HAP-1 (cell line): ENCODE results near the gene MBD3L3.
"Not testable (repeated sequence)": the region's sequence is repeated elsewhere in the genome, so short reads cannot be mapped to it uniquely, and the experiment has no call there.

Experiments used
- DNase-seq, 2 experiments: peaks; one replicate each; pipeline ENCODE4 v3.0.0-alpha.2; 2016 to 2020; ENCODE audit warnings: low spot score in 2 of 2
- H3K27me3 ChIP-seq: fragments of 250-450 bp; sonication (Bioruptor Pico); 2 replicates; pipeline ENCODE4 v1.5.1; 2020; ENCODE audit warnings: low read depth, mild to moderate bottlenecking, moderate library complexity
- H3K36me3 ChIP-seq: fragments of 250-450 bp; sonication (Bioruptor Pico); replicated peaks from 2 replicates; pipeline ENCODE4 v1.5.1; 2020; ENCODE audit warnings: mild to moderate bottlenecking
- H3K4me1 ChIP-seq: fragments of 250-450 bp; sonication (Bioruptor Pico); 2 replicates; pipeline ENCODE4 v1.5.1; 2020; ENCODE audit warnings: mild to moderate bottlenecking
- H3K4me3 ChIP-seq: fragments of 250-450 bp; sonication (Bioruptor Pico); 2 replicates; pipeline ENCODE4 v1.5.1; 2020; ENCODE audit warnings: mild to moderate bottlenecking, moderate library complexity
- H3K9me3 ChIP-seq: fragments of 250-450 bp; sonication (Bioruptor Pico); 2 replicates; pipeline ENCODE4 v1.5.1; 2020; ENCODE audit warnings: mild to moderate bottlenecking, moderate library complexity
- in situ Hi-C: fragments of 300-500 bp; cut with MboI; formaldehyde crosslinking; loops from 3 replicates; pipeline ENCODE4 v1.14.3; 2020; ENCODE audit warnings: low sequenced_read_pairs, inconsistent platforms, mixed read lengths

MBD3L3 gene

DNA sequence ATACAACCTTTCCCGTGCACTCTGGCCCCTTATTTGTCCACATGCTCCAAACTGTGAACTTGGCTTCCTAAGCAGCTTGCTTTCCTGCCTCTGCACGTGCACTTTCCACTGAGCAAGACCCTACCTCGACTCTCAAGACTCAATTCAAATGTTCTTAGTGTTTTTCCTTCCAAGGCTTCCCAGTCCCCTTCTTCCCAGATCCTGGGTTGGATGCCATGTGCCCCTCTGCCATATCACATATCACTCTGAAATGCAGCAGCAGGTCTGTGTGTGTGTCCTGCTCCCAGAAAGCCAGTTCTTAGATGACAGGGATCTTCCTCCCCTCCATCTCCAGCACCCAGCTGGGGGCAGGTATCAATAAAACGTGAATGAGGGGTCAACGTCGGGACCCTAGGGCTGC, 14.1 kb upstream of the MBD3L3 start:
- no peak overlapping the region for H3K4me3 ChIP-seq
- H3K27me3 ChIP-seq = no peaks in the 10 kb centered on the region
- in situ Hi-C loops = no loop called here
- H3K9me3 ChIP-seq = no peaks in the 10 kb centered on the region
- no peak for DNase-seq
- H3K4me1 ChIP-seq = peaks cover 3% of the 10 kb centered on the region; the same call in 1 of the 2 replicates
- H3K36me3 ChIP-seq = peaks cover 35% of the 10 kb centered on the region

DNA sequence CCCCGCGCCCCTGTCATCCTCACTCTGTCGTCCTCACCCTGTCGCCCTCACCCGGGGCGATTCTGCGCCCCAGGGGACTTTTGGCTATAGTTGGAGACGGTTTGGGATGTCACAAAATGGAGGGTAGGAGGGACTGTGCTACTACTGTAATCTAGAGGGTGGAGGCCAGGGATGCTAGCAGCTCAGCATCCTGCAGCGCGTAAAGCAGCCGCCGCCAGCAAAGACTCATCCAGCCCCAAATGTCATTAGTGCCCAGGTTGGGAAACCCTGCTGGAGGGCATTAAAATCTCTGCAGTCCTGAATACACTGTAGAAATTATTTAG, 11.4 kb upstream of the MBD3L3 start:
- Histone ChIP-seq H3K9me3 (no peaks in the 10 kb centered on the region), H3K4me1 (peaks cover 3% of the 10 kb centered on the region; the same call in 1 of the 2 replicates), H3K36me3 (peaks cover 12% of the 10 kb centered on the region), H3K27me3 (no peaks in the 10 kb centered on the region), H3K4me3 (peak overlapping the region; percentile 98)
- in situ Hi-C loops = no loop called here
- DNase-seq = no peak

DNA sequence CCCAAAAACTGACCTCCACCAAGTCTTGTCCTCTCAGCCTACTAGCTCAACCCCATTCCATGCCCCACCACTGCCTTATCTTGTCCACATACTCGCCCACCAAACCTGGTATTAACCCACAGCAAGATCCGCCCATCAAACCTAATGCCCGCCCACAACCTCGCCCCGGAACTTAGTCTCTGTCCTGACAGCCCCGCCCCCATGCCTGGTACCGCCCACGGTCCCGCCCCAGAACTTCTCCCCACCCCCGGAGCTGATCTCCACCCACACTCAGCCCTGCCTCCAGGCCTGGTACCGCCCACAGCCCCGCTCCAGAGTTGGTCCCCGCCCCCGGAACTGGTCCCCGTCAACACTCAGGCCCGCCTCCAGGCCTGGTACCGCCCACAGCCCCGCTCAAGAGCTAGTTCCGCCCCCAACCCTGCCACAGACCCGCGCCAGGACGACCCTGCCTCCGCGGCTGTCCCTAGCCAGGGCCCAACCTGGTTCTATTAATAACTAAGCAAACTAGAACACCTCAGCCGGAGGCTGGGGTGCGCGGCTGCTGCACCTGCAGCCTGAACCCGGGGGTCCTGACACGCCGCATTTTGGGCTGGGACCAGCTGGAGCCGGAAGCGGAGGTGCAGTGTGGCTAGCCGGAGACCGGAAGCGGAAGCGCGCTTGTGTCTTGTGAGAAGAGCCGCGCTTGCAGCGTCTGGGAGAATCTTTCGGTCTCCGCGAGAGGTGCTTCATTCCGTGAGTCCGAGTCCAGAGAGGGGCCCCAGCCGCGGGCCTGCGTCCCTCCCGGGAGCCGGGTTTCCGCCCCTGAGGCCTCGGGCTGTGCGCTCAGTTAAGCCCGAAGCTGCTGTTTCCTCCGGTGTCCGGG, 10.8 kb upstream of the MBD3L3 start, which contains the start of gene ZNF557:
TSS of gene ZNF557 (plus strand) at position 662 of the 862 bp plus-strand sequence. CDS start 5,372 bp downstream, outside the sequence.
- Histone ChIP-seq H3K4me3 (peak within 1 kb of the TSS; percentile 98), H3K9me3 (no peaks in the 10 kb centered on the region), H3K27me3 (no peaks in the 10 kb centered on the region), H3K36me3 (peaks cover 12% of the 10 kb centered on the region), H3K4me1 (peaks cover 3% of the 10 kb centered on the region; the same call in 1 of the 2 replicates)
- in situ Hi-C loops = no loop called here
- peak; percentile 88 to 99 for DNase-seq

DNA sequence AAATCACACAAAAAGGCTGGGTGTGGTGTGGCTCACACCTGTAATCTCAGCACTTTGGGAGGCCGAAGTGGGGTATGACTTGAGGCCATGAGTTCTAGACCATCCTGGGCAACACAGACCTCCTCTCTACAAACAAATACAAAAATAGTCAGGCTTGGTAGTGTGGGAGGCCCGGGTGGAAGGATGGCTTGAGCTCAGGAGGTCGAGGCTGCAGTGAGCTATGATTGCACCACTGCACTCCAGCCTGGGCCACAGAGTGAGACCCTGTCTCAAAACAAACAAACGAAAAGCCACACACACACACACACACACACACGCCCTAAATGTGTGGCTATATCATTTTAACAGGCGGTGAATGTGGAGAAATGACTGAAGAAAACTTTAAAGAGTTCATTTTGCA, 10.1 kb upstream of the MBD3L3 start:
- peak overlapping the region; percentile 98 for H3K4me3 ChIP-seq
- peaks cover 12% of the 10 kb centered on the region for H3K36me3 ChIP-seq
- DNase-seq = no peak
- H3K4me1 ChIP-seq = peaks cover 3% of the 10 kb centered on the region; the same call in 1 of the 2 replicates
- no peaks in the 10 kb centered on the region for H3K9me3 ChIP-seq
- H3K27me3 ChIP-seq = no peaks in the 10 kb centered on the region
- in situ Hi-C loops = no loop called here

DNA sequence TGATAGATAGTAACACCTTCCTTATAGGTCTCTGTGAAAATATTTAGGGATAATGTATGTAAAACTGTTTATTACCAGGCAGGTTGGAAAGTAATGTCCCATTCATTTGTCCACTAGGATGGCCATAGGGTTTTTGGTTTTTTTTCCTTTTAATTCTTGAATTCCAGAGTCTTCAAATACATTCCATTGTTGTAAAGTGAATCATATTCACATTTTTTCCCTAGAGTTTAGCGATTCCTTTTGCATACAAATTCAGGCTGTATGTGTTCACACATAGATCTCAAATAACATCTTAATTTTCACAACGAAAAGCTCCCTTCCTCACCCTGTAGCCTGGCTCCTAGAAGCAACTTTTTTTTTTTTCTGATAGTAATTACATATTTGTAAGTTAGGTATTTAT, 9.2 kb upstream of the MBD3L3 start:
- peaks cover 3% of the 10 kb centered on the region; the same call in 1 of the 2 replicates for H3K4me1 ChIP-seq
- no peak for DNase-seq
- no peaks in the 10 kb centered on the region for H3K9me3 ChIP-seq
- in situ Hi-C loops = no loop called here
- no peak overlapping the region for H3K4me3 ChIP-seq
- H3K27me3 ChIP-seq = no peaks in the 10 kb centered on the region
- peaks cover 6% of the 10 kb centered on the region for H3K36me3 ChIP-seq

DNA sequence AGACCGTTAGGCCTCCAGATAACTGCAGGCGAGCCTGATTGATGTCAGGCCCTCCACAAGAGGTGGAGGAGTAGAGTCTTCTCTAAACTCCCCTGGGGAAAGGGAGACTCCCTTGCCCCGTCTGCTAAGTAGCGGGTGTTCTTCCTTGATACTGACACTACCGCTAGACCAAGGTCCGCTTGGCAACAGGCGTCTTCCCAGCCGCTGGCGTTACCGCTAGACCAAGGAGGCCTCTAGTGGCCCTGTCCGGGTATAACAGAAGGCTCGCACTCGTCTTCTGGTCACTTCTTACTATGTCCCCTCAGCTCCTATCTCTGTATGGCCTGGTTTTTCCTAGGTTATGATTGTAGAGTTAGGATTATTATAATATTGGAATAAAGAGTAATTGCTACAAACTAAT, 8.6 kb upstream of the MBD3L3 start:
- H3K27me3 ChIP-seq, H3K4me1 ChIP-seq, H3K9me3 ChIP-seq, H3K4me3 ChIP-seq, H3K36me3 ChIP-seq, in situ Hi-C loops: not testable (repeated sequence)
- DNase-seq = peak in 1 of 2 experiments; percentile 33

DNA sequence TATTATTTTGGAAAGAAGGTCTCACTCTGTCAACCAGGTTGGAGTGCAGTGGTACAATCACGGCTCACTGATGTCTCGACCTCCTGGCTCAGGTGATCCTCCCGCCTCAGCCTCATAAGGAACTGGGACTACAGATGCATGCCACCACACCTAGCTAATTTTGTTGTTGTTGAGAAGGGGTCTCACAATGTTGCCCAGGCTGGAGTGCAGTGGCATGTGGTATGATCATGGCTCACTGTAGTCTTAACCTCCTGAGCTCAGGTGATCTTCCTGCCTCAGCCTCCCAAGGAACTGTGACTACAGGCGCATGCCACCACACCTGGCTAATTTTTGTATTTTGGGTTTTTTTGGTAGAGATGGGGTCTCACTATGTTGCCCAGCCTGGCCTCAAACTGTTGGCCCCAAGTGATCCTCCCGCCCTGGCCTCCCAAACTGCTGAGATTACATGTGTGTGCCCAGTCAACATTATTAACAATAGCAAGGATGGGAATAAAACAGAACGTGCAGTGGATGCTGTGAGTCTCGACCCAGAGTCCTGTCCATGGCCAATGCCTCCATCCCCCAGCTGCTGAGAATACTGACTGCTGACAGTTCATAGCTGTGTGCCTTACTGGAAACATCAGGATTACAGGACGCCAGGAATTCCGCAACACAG, 5.4 kb upstream of the MBD3L3 start:
- Histone ChIP-seq H3K27me3 (no peaks in the 10 kb centered on the region), H3K4me1 (peaks cover 2% of the 10 kb centered on the region; the same call in 1 of the 2 replicates), H3K4me3 (no peak overlapping the region), H3K36me3 (no peaks in the 10 kb centered on the region), H3K9me3 (no peaks in the 10 kb centered on the region)
- no peak for DNase-seq
- in situ Hi-C loops = no loop called here

DNA sequence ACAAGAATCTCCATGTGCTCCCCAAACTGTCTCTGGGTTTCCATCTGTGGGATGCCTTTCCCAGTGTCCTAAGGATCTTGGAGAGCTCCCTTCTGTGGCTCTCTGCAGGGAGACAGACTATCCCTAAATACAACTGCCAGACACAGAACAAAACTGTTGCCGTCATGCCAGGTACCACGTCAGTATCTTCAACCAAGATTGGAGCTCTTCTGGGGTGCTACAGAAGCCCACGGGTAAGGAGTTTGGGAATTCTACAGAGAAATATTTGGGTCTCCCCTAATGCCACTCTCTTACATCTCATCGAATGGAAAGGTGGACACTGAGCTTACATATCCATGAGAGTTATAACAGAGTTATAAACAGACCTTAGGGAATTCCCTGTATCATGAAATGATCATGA, 4.9 kb upstream of the MBD3L3 start:
- no peaks in the 10 kb centered on the region for H3K9me3 ChIP-seq
- H3K36me3 ChIP-seq = no peaks in the 10 kb centered on the region
- DNase-seq = no peak
- in situ Hi-C loops = no loop called here
- H3K27me3 ChIP-seq = no peaks in the 10 kb centered on the region
- H3K4me1 ChIP-seq = no peaks in the 10 kb centered on the region
- no peak overlapping the region for H3K4me3 ChIP-seq

DNA sequence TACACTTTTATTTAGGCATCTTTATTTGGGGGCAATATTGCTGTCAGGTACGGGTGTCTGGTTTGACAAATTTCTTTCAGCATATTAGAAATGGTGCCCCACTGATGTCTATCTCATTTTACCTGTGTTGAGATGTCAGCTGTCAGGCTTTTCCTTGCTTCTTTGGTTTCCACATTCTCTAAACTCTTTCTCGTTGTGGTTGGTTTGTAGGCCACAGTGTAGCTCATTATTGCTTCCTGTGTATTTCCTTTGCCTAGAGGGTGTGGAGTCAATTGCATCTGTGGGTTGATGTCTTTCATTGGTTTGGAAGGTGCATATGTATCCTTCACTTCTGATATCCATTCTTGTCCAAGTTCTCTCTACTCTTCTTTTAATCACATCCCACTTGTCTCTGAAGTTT, 1.5 kb upstream of the MBD3L3 start:
- DNase-seq, H3K4me3 ChIP-seq, H3K36me3 ChIP-seq, H3K27me3 ChIP-seq, H3K9me3 ChIP-seq, H3K4me1 ChIP-seq, in situ Hi-C loops: not testable (repeated sequence)

DNA sequence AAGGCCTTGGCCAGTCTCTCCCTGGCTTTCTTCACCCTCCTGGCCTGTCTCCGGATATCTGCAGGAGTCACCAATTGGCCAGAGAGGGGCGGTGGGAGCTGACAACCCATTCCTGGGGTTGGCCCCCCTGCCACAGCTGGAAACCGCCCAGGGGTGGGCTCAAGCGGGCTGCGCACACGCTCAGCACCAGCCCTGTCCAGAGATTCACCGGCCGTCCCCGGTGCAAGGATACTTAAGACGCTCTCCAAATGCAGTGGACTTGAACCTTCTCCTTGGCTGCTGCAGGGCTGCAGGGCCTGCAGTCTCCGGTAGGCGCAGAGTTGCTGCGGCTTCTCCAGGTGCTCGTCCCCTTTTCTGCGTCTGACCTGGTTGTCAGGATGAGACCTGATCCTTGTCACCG, 2.1 kb downstream of the MBD3L3 start:
- H3K4me1 ChIP-seq, in situ Hi-C loops: not testable (repeated sequence)

DNA sequence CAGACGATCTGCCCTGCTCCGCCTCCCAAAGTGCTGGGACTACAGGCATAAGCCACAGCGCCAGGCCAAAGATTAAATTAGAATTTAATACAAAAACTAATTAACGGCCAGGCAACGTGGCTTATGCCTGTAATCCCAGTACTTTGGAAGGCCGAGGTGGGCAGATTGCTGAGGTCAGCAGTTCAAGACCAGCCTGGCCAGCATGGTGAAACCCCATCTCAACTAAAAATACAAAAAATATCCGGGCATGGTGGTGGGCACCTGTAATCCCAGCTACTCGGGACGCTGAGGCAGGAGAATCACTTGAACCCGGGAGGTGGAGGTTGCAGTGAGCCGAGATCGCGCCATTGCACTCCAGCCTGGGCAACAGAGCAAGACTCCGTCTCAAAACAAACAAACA, 2.8 kb downstream of the MBD3L3 start:
- H3K4me1 ChIP-seq, in situ Hi-C loops, H3K9me3 ChIP-seq, H3K4me3 ChIP-seq, H3K36me3 ChIP-seq, DNase-seq, H3K27me3 ChIP-seq: not testable (repeated sequence)

More for the DNA sequence above, 2.1 kb downstream of the MBD3L3 start:
- not testable (repeated sequence) for H3K4me3 ChIP-seq, H3K36me3 ChIP-seq, H3K27me3 ChIP-seq, H3K9me3 ChIP-seq, DNase-seq

DNA sequence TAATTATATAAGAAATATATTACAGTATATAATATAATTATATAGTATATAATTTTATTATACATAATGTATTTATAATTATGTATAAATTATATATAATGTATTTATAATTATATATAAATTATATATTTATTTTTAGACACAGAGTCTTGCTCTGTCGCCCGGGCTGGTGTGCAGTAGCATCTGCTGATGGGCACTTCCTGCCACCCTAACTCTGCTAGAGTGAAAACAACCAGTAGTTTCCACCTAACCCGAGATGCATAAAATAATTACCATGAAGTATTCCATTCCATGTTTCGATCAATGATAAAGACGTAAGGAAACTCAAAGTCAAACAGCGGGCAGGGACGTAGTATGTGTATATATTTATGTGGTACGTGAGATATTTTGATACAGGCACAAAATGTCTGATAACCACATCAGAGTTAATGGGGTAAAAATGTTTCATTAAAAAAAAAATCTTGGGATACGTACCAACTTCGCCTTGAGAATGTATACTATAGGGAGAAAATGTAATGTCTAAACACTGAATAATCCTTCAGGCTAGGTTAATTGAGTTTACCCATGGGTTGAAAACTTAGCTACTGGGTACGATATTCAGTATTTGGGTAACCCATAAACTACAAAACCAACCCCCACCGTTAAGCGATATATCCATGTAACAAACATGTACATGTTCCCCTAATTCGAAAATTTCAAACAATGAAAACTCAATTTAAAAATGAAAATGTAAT, 3.7 kb downstream of the MBD3L3 start:
- DNase-seq, H3K4me1 ChIP-seq, H3K9me3 ChIP-seq, in situ Hi-C loops, H3K36me3 ChIP-seq, H3K4me3 ChIP-seq, H3K27me3 ChIP-seq: not testable (repeated sequence)

DNA sequence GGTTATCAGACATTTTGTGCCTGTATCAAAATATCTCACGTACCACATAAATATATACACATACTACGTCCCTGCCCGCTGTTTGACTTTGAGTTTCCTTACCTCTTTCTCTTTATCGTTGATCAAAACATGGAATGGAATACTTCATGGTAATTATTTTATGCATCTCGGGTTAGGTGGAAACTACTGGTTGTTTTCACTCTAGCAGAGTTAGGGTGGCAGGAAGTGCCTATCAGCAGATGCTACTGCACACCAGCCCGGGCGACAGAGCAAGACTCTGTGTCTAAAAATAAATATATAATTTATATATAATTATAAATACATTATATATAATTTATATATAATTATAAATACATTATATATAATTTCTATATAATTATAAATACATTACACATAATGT, 5.6 kb downstream of the MBD3L3 start:
- DNase-seq, in situ Hi-C loops, H3K9me3 ChIP-seq, H3K36me3 ChIP-seq, H3K27me3 ChIP-seq, H3K4me1 ChIP-seq, H3K4me3 ChIP-seq: not testable (repeated sequence)

DNA sequence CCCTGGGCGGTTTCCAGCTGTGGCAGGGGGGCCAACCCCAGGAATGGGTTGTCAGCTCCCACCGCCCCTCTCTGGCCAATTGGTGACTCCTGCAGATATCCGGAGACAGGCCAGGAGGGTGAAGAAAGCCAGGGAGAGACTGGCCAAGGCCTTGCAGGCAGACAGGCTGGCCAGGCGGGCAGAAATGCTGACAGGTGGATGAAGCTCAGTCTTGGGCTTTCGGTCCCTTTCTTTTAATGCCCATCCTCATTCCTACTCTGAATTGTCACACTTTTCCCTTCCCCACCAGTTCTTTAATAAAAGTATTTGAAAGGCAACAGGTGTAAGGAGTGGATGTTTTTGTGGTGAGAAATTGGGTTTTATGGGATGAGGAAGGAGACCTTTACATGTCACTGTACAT, 7.1 kb downstream of the MBD3L3 start:
- in situ Hi-C loops = not testable (repeated sequence)

More for the DNA sequence above, 7.1 kb downstream of the MBD3L3 start:
- DNase-seq, H3K4me3 ChIP-seq, H3K9me3 ChIP-seq, H3K4me1 ChIP-seq, H3K36me3 ChIP-seq, H3K27me3 ChIP-seq: not testable (repeated sequence)
